RWPE2 (cell line): ENCODE data around the gene EEIG1.
A peak's percentile ranks its signal among the peaks of the same experiment; 100 is the strongest.
"Not testable (repeated sequence)": the region's sequence is repeated elsewhere in the genome, so short reads cannot be mapped to it uniquely, and the experiment has no call there.

Experiments
- ATAC-seq: fragments of 200-7000 bp; cut with Tn5 transposase; 3 replicates; pipeline ENCODE4 v1.9.1; 2021; ENCODE audit warnings: low read depth
- DNase-seq: peaks from one replicate; pipeline ENCODE4 v3.0.0-alpha.2; 2020; ENCODE audit warnings: low spot score
- H3K27ac ChIP-seq: fragments of 450-650 bp; 2 replicates; pipeline ENCODE4 v1.5.1; 2017; ENCODE audit warnings: mild to moderate bottlenecking; ENCODE audit not compliant: poor library complexity, severe bottlenecking
- H3K27me3 ChIP-seq: fragments of 250-450 bp; sonication (Bioruptor Pico); 2 replicates; pipeline ENCODE4 v1.5.1; 2021; ENCODE audit warnings: mild to moderate bottlenecking, moderate library complexity; ENCODE audit not compliant: insufficient read depth, poor library complexity, severe bottlenecking
- H3K36me3 ChIP-seq: fragments of 250-450 bp; sonication (Bioruptor Pico); 2 replicates; pipeline ENCODE4 v1.5.1; 2020; ENCODE audit warnings: low read depth, mild to moderate bottlenecking, moderate library complexity
- H3K4me1 ChIP-seq: fragments of 250-450 bp; sonication (Bioruptor Pico); 2 replicates; pipeline ENCODE4 v1.5.1; 2021; ENCODE audit warnings: mild to moderate bottlenecking, moderate library complexity; ENCODE audit not compliant: insufficient read depth, poor library complexity, severe bottlenecking
- H3K4me3 ChIP-seq: fragments of 250-450 bp; sonication (Bioruptor Pico); 2 replicates; pipeline ENCODE4 v1.5.1; 2021; ENCODE audit warnings: mild to moderate bottlenecking, moderate library complexity; ENCODE audit not compliant: severe bottlenecking
- H3K9me3 ChIP-seq: fragments of 250-450 bp; sonication (Bioruptor Pico); 2 replicates; pipeline ENCODE4 v1.5.1; 2021; ENCODE audit warnings: mild to moderate bottlenecking, moderate library complexity; ENCODE audit not compliant: severe bottlenecking
- CTCF ChIP-seq: fragments of 450-650 bp; IDR thresholded peaks from one replicate; pipeline ENCODE4 v1.5.1; 2017; ENCODE audit warnings: mild to moderate bottlenecking, moderate library complexity; ENCODE audit not compliant: poor library complexity, severe bottlenecking

Gene EEIG1

GRCh38 chr9:128025736-128026135 lies 44.9 kb upstream of the EEIG1 start:
- Histone ChIP-seq H3K27ac (no peak overlapping the region), H3K36me3 (no peaks in the 10 kb centered on the region), H3K4me3 (no peak overlapping the region), H3K27me3 (no peaks in the 10 kb centered on the region), H3K4me1 (no peaks in the 10 kb centered on the region), H3K9me3 (no peaks in the 10 kb centered on the region)
- ATAC-seq (no peak), DNase-seq (no peak)
- no peak for TF ChIP-seq CTCF

- Histone ChIP-seq H3K4me1 (no peaks in the 10 kb centered on the region), H3K36me3 (no peaks in the 10 kb centered on the region), H3K27me3 (no peaks in the 10 kb centered on the region), H3K4me3 (no peak overlapping the region), H3K9me3 (no peaks in the 10 kb centered on the region), H3K27ac (no peak overlapping the region)
- DNase-seq (no peak), ATAC-seq (no peak)
- no peak for TF ChIP-seq CTCF
Observed at GRCh38 chr9:128024761-128025308, 44.0 kb upstream of the EEIG1 start.

GRCh38 chr9:128023671-128024070 lies 42.9 kb upstream of the EEIG1 start:
- not testable (repeated sequence) for ATAC-seq, H3K9me3 ChIP-seq, H3K36me3 ChIP-seq, DNase-seq, H3K27ac ChIP-seq, H3K4me1 ChIP-seq, H3K4me3 ChIP-seq, H3K27me3 ChIP-seq

- Histone ChIP-seq H3K36me3 (no peaks in the 10 kb centered on the region), H3K4me1 (no peaks in the 10 kb centered on the region), H3K27ac (no peak overlapping the region), H3K27me3 (no peaks in the 10 kb centered on the region), H3K4me3 (no peak overlapping the region), H3K9me3 (no peaks in the 10 kb centered on the region)
- TF ChIP-seq CTCF, result no peak
- ATAC-seq (0 out of 3 replicates have a peak, but pooled peaks have one; percentile 38), DNase-seq (no peak)
Observed at GRCh38 chr9:128022886-128023285, 42.1 kb upstream of the EEIG1 start.

GRCh38 chr9:128021098-128021497 lies 40.3 kb upstream of the EEIG1 start:
- Histone ChIP-seq H3K36me3 (no peaks in the 10 kb centered on the region), H3K27me3 (no peaks in the 10 kb centered on the region), H3K27ac (no peak overlapping the region), H3K9me3 (no peaks in the 10 kb centered on the region), H3K4me1 (no peaks in the 10 kb centered on the region), H3K4me3 (no peak overlapping the region)
- peak; percentile 4 for TF ChIP-seq CTCF
- no peak for ATAC-seq
- no peak for DNase-seq
